NCI-H748 (cell line): ENCODE data around the gene BTBD1.

ENCODE experiments used
- DNase-seq: peaks from one replicate; lab custom pipeline; 2025; ENCODE audit not compliant: unreplicated experiment; lab: John Stamatoyannopoulos, UW

BTBD1 gene

GRCh38 chr15:83066734-83067637 is at the start of gene BTBD1:
Gene BTBD1, minus strand, starts transcription at chr15:83067252. Its CDS starts 101 bp downstream, at chr15:83067151.
- DNase-seq, result peak; percentile 87

- DNase-seq, result no peak
Observed at GRCh38 chr15:83115831-83116565, 48.9 kb upstream of the BTBD1 start.

GRCh38 chr15:83115410-83115809 is 48.4 kb upstream of the BTBD1 start:
- no peak for DNase-seq

GRCh38 chr15:83114856-83115255 is 47.8 kb upstream of the BTBD1 start:
- DNase-seq, result no peak

- no peak for DNase-seq
Observed at GRCh38 chr15:83113881-83114674, 47.0 kb upstream of the BTBD1 start.

GRCh38 chr15:83112956-83113299 is 45.9 kb upstream of the BTBD1 start:
- DNase-seq, result no peak

- DNase-seq, result no peak
Observed at GRCh38 chr15:83112233-83112955, 45.3 kb upstream of the BTBD1 start.

GRCh38 chr15:83111149-83111548 is 44.1 kb upstream of the BTBD1 start:
- DNase-seq, result no peak

- DNase-seq, result no peak
Observed at GRCh38 chr15:83110381-83110780, 43.3 kb upstream of the BTBD1 start.

GRCh38 chr15:83109532-83109931 is 42.5 kb upstream of the BTBD1 start:
- DNase-seq, result no peak

- DNase-seq, result no peak
Observed at GRCh38 chr15:83108266-83109219, 41.5 kb upstream of the BTBD1 start.

- DNase-seq, result no peak
Observed at GRCh38 chr15:83107841-83108181, 40.8 kb upstream of the BTBD1 start.

- DNase-seq, result peak; percentile 46
Observed at GRCh38 chr15:83106994-83107840, 40.2 kb upstream of the BTBD1 start, which contains the start of gene TM6SF1. Gene TM6SF1, plus strand, starts transcription at chr15:83107645. Its CDS starts 36 bp downstream, at chr15:83107681.

GRCh38 chr15:83105440-83105839 is 38.4 kb upstream of the BTBD1 start:
- DNase-seq, result no peak

GRCh38 chr15:83104141-83104540 is 37.1 kb upstream of the BTBD1 start:
- no peak for DNase-seq

- no peak for DNase-seq
Observed at GRCh38 chr15:83102346-83102745, 35.3 kb upstream of the BTBD1 start.

- no peak for DNase-seq
Observed at GRCh38 chr15:83100097-83100646, 33.1 kb upstream of the BTBD1 start.

GRCh38 chr15:83099290-83099689 is 32.2 kb upstream of the BTBD1 start:
- DNase-seq, result no peak
